Lower leg skin (tissue), 4 donors: Measurements from ENCODE around the gene FARP1. TPM values are rescaled to one million over a fixed set of nuclear protein-coding genes. Genes with fewer than 3 reads are reported as not detected.

Experiments used
- DNase-seq, 2 donors: peaks; one replicate each; pipeline ENCODE4 v3.0.0-alpha.2; 2019; ENCODE audit warnings: low spot score in 2 of 2
- H3K4me3 ChIP-seq: fragments of 200-600 bp; sonication (generic); 2 replicates; pipeline ENCODE4 v1.5.1; 2017; ENCODE audit warnings: mild to moderate bottlenecking, low read depth; ENCODE audit not compliant: poor library complexity, severe bottlenecking
- CTCF ChIP-seq, 3 donors: fragments of 450-650 bp; IDR thresholded peaks; one replicate each; pipeline ENCODE4 v1.5.1; 2016; ENCODE audit warnings: antibody characterized with exemption in 3 of 3, mild to moderate bottlenecking in 3 of 3, moderate library complexity in 2 of 3
- POLR2A ChIP-seq, 2 donors: fragments of 450-650 bp; IDR thresholded peaks; one replicate each; pipeline ENCODE4 v1.6.1; 2016 to 2017; ENCODE audit warnings: antibody characterized with exemption in 2 of 2, mild to moderate bottlenecking in 1 of 2, moderate library complexity in 1 of 2
- WGBS, 2 donors: methylation state at CpG; one replicate each; pipeline ENCODE4 v1.1.5; 2018; 5-methylcytosine and 5-hydroxymethylcytosine counted together
- intact Hi-C: fragments of 100-400 bp; cut with DNase I; formaldehyde crosslinking; loops from one replicate; pipeline ENCODE4 v1.15.0; 2023; ENCODE audit warnings: low total_unique reads
- total RNA-seq, 4 donors: library from RNA; depleted of rRNA; stranded (reverse); fragments of >200 nt; gene quantifications; one replicate each; pipeline ENCODE4 v1.1.0, GENCODE V29; 2016

The FARP1 gene
- total RNA-seq, 4 donors from 2014 or later = 4.9 to 26.2 (median 13.3) TPM

GRCh38 chr13:98390086-98390715 lies 247.3 kb downstream of the FARP1 start:
- intact Hi-C loops = no loop called here
- no peak overlapping the region for H3K4me3 ChIP-seq
- 84 to 87% methylated on average over 11 of the region's 11 CpGs for WGBS, 2 donors
- DNase-seq = no peak
- no peak for TF ChIP-seq CTCF (IDR thresholded peaks at IDR 0.05)
- TF ChIP-seq POLR2A (IDR thresholded peaks at IDR 0.05) = no peak

- intact Hi-C loops = no loop called here
- WGBS, 2 donors = 71 to 80% methylated on average over 11 of the region's 11 CpGs
Observed at GRCh38 chr13:98393873-98394272, 251.0 kb downstream of the FARP1 start.

GRCh38 chr13:98394820-98395510 lies 252.1 kb downstream of the FARP1 start:
- H3K4me3 ChIP-seq = no peak overlapping the region
- WGBS, 2 donors = 81 to 86% methylated on average over 37 of the region's 37 CpGs
- intact Hi-C loops = loop anchor here (5.0 kb wide), 1 partner anchor 1573 kb away; no protein-coding TSS in a partner anchor
- no peak for DNase-seq
- TF ChIP-seq CTCF (IDR thresholded peaks at IDR 0.05) (no peak), POLR2A (IDR thresholded peaks at IDR 0.05) (no peak)

More at GRCh38 chr13:98393873-98394272, 251.0 kb downstream of the FARP1 start:
- no peak overlapping the region for H3K4me3 ChIP-seq
- TF ChIP-seq POLR2A (IDR thresholded peaks at IDR 0.05) (no peak), CTCF (IDR thresholded peaks at IDR 0.05) (no peak)
- no peak for DNase-seq

GRCh38 chr13:98396071-98396710 lies 253.3 kb downstream of the FARP1 start:
- 90 to 92% methylated on average over 13 to 16 of the region's 16 CpGs for whole genome bisulfite sequencing, 2 donors
- intact Hi-C loops = loop anchor here (5.0 kb wide), 1 partner anchor 1574 kb away; no protein-coding TSS in a partner anchor

GRCh38 chr13:98397221-98397620 lies 254.3 kb downstream of the FARP1 start:
- DNase-seq = no peak
- H3K4me3 ChIP-seq = no peak overlapping the region
- no peak for TF ChIP-seq POLR2A (IDR thresholded peaks at IDR 0.05)
- no peak for TF ChIP-seq CTCF (IDR thresholded peaks at IDR 0.05)
- intact Hi-C loops = loop anchor here (5.0 kb wide), 1 partner anchor 1575 kb away; no protein-coding TSS in a partner anchor
- 90 to 95% methylated on average over 1 of the region's 1 CpG for WGBS, 2 donors

More at GRCh38 chr13:98396071-98396710, 253.3 kb downstream of the FARP1 start:
- TF ChIP-seq CTCF (IDR thresholded peaks at IDR 0.05) (no peak), POLR2A (IDR thresholded peaks at IDR 0.05) (no peak)
- DNase-seq = no peak
- no peak overlapping the region for H3K4me3 ChIP-seq
